Left cardiac atrium (tissue), 4 donors: ENCODE data around the gene ARHGAP12. TPM values are rescaled to one million over a fixed set of nuclear protein-coding genes. Genes with fewer than 3 reads are reported as not detected.

Experiments used
- ATAC-seq, 2 donors: fragments of 200-7000 bp; cut with Tn5 transposase; one replicate each; pipeline ENCODE4 v1.9.1; 2020; ENCODE audit warnings: mild to moderate bottlenecking in 2 of 2, moderate library complexity in 2 of 2
- DNase-seq: peaks from one replicate; pipeline ENCODE4 v3.0.0-alpha.2; 2020
- intact Hi-C, 2 donors: fragments of 100-400 bp; cut with DNase I; formaldehyde crosslinking; loops; one replicate each; pipeline versions ENCODE4 v1.14.1 to v1.15.1; 2022 to 2023
- total RNA-seq, 2 donors: library from RNA; stranded (reverse); fragmentation: NEBNext Ultra II Directional; extraction: Animal tissue kit (Norgen Biotek cat#: 25700); gene quantifications; one replicate each; pipeline ENCODE4 v1.2.1, GENCODE V29; 2021
- donor health status: DM: no; HTN: yes; CAD: no.
- donor health status: DM: no; HTN: yes; CAD: no; lungs with severe emphysema.
- donor health status: DM: yes; HTN: yes; CAD: no.
- donor health status: Dilated cardiomyopathy.

Gene ARHGAP12
- total RNA-seq, 2 donors from 2014 or later = 17.2 to 21.7 TPM

DNA sequence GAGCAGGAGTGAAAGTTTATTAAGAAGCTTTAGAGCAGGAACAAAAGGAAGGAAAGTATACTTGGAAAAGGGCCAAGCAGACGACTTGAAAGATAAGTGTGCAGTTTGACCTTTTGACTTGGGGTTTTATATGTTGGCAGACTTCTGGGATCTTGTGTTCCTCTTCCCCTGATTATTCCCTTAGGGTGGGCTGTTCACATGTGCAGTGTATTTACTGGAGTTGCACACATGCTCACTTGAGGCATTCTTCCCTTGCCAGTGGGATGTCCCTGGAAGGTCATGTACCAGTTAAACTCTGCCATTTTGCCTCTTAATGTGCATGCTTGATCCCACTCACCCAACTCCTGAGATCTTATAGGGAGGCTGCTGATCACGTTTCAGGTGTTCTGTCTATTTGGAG lies 23.4 kb upstream of the ARHGAP12 start:
- intact Hi-C loops = no loop called here
- DNase-seq = no peak
- ATAC-seq = no peak

DNA sequence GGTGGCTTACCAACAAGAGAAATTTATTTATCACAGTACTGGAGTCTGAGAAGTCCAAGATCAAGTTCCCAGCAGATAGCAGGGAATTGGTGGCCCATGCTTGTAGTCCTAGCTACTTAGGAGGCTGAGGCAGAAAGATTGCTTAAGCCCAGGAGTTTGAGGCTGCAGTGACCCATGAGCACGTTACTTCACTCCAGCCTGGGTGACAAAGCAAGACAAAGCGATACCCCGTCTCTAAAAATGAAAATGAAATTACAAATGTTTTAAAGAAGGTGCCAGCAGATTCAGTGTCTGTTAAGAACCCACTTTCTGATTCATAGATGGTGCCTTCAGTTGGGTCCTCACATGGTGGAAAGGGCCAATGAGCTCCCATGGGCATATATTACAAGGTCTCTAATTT lies 20.6 kb upstream of the ARHGAP12 start:
- ATAC-seq (no peak), DNase-seq (no peak)
- intact Hi-C loops = loop anchor here in 1 of 2 donors (10.0 kb wide), 1 partner anchor 84 kb away; no protein-coding TSS in a partner anchor

DNA sequence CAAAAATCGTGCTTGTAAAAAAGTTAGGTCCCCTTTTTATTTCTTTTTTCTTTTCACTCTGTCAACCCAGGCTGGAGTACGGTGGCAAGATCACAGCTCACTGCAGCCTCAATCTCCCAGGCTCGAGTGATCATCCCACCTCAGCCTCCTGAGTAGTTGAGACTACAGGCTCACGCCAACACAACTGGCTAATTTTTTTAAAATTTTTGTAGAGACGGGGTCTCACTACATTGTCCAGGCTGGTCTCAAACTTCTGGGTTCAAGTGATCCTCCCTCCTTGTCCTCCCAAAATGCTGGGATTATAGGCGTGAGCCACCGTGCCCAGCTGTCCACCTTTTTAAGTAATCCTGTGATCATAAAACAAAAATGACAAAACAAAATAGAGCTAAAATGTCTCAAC lies 19.4 kb upstream of the ARHGAP12 start:
- DNase-seq (no peak), ATAC-seq (no peak)
- intact Hi-C loops = loop anchor here in 1 of 2 donors (10.0 kb wide), 1 partner anchor 83 kb away; no protein-coding TSS in a partner anchor

DNA sequence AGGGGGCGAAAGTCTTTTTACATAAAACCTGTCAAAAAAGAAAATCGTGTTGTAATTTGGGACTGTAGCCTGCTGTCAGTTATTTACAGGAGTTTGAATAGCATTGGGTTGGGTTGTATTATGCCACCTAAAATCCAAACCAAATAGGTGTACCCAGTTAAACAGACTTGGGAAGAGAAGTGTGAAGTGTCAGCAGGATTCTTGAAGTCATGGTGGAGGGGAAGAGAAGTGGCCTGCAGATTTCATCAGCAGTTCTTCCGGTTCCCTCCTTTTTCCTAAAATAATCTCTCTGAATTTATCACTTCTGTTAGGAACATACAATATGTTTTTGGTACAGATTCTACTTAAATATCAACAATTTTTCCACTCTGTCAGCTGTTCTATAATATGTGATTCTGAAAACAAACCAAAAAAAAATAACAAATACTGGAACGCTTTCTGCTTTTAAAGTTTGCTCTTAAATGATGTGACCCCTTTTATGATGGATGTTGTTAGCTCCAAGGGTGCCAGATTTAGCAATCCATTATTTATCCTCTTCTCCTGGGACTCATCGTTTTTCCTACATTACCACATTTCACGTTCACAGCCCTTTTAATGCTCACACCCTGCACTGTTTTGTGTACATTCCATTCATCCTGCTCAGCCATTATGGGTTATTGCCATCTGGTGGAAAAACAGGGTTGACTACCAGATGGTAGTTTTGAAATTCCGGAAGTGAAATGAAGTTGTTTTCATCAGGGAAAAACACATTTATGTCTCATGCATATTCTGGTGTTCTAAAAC lies 18.7 kb upstream of the ARHGAP12 start:
- DNase-seq (no peak), ATAC-seq (peak; percentile 63 to 87)
- intact Hi-C loops = loop anchor here (1.0 to 10.0 kb wide), 2 partner anchors 83 to 85 kb away; no protein-coding TSS in a partner anchor

DNA sequence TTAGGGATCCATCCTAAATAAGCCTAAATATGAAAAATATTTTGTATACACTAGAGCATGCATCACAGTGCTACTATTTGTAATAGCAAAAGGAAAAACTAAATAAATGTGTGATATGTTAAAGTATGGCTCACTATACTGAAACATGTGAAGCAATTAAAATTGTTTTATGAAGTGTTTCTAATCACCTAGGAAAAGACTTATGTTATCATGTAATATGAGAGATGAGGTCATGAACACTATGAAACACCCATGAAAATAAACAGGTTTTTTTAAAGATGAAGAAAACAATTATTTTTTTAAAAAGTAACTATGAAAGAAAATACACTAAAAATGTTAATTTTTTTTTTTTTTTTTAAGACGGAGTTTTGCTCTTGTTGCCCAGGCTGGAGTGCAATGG lies 16.8 kb upstream of the ARHGAP12 start:
- DNase-seq (no peak), ATAC-seq (no peak)
- intact Hi-C loops = loop anchor here in 1 of 2 donors (10.0 kb wide), 1 partner anchor 81 kb away; no protein-coding TSS in a partner anchor

DNA sequence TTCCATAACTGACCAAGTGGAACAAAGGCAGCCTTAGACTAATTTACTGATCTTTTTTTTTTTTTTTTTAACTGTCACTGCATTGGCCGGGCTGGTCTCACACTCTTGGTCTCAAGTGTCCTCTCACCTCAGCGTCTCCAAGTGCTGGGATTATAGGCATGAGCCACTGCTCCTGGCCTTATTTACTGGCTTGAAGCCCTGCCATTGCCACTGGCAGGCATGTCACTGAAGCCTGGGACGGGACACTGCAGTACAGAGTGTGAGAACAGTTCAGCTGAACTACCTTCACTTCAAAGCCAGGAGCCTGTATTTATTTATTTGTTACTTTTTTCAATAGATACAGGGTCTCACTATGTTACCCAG lies 15.4 kb upstream of the ARHGAP12 start:
- intact Hi-C loops = loop anchor here in 1 of 2 donors (10.0 kb wide), 1 partner anchor 79 kb away; no protein-coding TSS in a partner anchor
- no peak for DNase-seq
- ATAC-seq = peak in 1 of 2 donors; percentile 56

DNA sequence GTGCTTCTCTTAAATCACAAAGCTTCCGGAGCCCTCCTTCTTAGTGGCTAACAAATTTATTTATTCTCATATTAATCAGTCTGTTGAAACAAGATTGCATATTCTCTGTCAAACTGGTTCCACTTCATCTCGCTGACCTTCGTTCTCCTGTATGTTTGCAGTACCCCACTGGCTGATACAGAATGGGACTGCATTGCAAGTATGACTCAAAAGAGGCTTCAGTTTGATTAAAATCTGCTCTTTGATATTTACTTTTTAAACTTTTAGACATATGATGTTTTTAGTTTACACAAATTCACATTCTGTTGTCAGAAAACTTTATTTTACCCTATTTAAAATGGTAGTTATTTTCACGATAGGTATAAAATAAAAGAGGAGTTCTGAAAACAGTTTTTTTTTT lies 14.3 kb upstream of the ARHGAP12 start:
- DNase-seq (no peak), ATAC-seq (no peak)
- intact Hi-C loops = loop anchor here in 1 of 2 donors (10.0 kb wide), 1 partner anchor 78 kb away; no protein-coding TSS in a partner anchor

DNA sequence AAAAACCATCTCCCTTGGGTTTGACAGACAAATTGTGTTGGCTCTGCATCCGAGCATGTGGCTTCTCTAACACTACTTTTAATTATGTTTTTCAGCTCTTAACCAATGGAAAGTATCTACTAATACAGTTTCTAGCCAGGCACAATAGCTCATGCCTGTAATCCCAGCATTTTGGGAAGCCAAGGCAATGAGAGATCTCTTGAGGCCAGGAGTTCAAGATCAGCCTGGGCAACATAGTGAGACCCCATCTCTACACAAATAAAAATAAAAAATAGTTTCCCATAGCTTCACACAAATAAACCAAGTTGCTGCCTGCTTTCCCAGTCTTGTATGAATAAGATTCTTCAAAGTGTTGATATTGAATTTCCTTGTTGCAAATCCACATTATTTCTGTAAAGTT lies 13.8 kb upstream of the ARHGAP12 start:
- no peak for DNase-seq
- no peak for ATAC-seq
- intact Hi-C loops = loop anchor here in 1 of 2 donors (10.0 kb wide), 1 partner anchor 78 kb away; no protein-coding TSS in a partner anchor

DNA sequence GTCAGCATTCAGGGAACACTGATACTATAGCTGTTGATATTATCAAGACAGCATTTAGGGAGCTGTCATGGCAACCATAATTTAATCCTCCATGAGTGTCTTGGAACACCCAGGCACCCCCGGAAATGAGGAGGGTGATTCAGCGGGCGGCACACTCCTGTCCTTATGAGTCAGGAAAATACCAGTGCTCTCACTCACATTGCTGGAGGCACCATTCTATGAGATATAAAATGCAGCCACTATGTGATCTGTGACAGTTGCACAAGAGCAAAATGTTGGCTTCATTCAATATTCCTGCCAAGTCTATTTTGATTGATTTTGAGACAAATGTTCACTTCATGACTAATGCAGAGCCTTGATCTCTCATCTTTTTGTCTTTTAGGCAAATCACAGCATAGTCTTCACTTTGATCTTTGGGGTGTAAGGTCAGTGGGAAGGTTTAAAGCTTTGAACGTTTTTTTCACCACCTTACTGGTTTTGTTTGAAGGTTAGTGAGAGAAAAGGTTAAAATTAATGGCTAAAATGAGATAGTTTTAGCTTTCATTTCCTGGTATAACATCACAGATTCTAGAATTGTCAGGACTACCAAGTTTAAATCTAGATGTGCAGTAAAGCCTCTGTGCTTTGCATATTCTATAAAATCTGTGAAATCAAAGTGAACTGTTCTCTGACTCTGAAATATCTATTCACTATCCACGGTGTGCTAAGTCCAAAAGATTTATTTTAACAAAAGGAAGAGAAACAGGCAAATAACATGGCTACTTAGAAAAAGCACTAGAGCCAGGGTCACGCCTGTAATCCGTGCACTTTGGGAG lies 12.4 kb upstream of the ARHGAP12 start:
- peak in 1 of 2 donors; percentile 94 for ATAC-seq
- intact Hi-C loops = loop anchor here in 1 of 2 donors (10.0 kb wide), 1 partner anchor 76 kb away; no protein-coding TSS in a partner anchor
- no peak for DNase-seq

DNA sequence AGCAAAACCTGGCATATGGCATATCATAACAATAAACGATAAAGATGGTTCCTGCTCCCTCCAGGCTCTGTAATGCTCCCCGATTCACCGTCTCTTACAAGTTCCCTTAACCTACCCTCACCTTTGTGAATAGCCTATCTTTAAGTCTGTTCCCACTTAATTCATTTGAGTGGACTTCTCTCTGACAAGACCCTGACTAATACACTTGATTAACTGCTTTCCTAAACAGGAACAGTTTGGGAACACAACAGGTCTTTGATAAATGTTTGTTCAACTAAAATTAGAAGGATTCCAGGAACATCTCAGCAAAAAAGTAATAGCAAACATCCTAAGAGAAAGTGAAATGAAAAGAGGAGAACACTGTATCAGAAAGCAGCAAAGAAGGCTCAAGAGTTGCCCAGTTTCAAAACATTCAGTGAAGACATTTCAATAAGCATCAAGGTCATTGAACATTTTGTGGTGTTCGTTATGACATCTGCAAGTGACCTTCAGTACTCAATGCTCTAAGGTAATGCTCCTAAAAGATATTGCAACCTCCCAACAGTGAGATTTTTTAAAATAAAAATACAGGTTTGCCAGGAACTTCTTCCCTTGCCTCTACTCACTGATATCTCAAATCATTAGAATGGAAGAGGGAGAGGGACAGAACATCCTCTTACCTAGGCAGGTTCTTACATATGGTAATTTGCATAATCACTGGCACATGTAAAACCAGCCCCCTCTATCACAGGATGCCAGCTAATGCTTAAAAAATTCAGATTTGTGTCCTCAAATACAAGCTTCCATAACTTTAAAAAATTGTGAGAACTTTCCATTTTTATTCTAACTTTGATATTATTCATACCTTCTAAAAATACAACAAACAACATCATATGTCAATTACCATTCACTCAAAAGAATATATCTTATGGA lies 11.4 kb upstream of the ARHGAP12 start:
- ATAC-seq (no peak), DNase-seq (no peak)
- intact Hi-C loops = loop anchor here in 1 of 2 donors (10.0 kb wide), 1 partner anchor 75 kb away; no protein-coding TSS in a partner anchor

DNA sequence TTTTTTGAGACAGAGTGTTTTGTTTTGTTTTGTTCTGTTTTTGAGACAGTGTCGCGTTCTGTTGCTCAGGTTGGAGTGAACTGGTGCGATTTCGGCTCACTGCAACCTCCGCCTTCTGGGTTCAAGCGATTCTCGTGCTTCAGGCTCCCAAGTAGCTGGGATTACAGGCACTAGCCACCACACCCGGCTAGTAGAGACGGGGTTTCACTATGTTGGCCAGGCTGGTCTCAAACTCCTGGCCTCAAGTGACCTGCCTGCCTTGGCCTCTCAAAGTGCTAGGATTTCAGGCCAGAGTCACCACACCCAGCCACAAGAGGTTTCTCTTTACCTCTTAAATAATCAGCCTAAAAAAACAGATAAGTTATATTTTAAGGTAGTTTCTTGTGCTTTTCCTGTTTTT lies 8.7 kb upstream of the ARHGAP12 start:
- intact Hi-C loops = no loop called here
- ATAC-seq (peak in 1 of 2 donors; percentile 43), DNase-seq (peak; percentile 45)

DNA sequence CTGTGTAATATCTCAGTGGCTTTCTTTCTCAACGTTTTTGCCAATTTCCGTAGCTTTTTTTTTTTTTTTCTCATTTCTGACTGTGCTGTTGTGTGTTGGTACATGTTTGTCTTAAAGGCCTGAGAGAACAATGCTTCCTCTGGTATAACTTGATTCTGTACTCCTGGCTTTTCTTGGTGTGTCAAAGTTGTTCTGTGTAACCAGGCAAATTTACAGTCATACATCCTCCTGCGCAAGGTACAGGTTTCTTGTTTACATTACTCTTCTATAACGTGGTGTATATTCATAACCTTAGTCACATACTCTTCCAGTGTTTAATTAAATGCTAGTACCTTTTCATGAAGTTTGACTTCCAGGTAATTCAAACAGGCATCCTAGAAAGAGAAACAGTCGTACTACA lies 8.3 kb upstream of the ARHGAP12 start:
- no peak for ATAC-seq
- no peak for DNase-seq
- intact Hi-C loops = no loop called here

DNA sequence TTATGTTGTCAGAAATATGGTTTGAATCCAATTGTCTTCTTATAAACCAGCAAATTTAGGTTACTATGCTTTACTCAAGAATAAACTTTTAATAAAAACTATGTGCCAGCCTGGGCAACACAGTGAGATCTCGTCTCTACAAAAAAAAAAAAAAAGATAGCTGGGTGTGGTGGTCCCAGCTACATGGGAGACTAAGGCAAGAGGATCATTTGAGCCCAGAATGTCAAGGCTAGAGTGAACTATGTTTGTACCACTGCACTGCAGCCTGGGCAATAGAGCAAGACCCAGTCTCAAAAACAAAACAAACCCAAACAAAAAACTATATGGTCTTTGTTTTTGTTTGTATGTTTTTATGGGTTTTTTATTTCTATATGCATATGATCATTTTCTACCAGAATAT lies 7.5 kb upstream of the ARHGAP12 start:
- no peak for DNase-seq
- no peak for ATAC-seq
- intact Hi-C loops = no loop called here

DNA sequence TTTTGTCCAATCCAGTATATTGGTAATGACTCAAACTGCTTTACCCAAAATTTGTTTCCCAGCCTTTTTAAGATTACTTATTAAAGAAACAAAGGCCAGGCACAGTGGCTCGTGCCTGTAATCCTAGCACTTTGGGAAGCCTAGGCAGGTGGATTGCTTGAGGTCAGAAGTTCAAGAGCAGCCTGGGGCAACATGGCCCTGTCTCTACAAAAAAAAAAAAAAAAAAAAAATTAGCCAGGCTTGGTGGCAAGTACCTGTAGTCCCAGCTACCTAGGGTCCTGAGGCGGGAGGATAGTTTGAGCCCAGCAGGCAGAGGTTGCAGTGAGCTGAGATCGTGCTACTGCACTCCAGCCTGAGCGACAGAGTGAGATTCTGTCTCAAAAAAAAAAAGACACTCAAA lies 7.0 kb upstream of the ARHGAP12 start:
- DNase-seq (no peak), ATAC-seq (no peak)
- intact Hi-C loops = no loop called here

DNA sequence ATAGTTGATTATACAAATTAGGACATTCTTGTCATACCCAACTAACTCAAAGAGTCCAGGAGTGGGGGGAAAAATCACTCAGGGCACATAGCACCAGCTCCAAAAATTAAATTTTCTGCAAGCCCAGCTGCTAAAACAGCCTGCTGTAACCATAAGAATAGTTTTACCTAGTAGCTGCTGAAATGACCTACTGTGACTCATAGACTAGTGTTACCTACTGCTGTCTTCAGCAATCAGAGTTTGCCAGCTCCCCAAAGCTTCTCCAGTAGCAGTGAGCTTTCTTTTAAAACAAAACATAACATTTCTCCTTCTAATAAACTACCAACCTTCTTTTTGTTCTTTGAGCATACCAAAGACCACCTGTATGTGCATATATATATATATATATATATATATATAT lies 4.2 kb upstream of the ARHGAP12 start:
- no peak for ATAC-seq
- intact Hi-C loops = no loop called here
- DNase-seq = no peak

DNA sequence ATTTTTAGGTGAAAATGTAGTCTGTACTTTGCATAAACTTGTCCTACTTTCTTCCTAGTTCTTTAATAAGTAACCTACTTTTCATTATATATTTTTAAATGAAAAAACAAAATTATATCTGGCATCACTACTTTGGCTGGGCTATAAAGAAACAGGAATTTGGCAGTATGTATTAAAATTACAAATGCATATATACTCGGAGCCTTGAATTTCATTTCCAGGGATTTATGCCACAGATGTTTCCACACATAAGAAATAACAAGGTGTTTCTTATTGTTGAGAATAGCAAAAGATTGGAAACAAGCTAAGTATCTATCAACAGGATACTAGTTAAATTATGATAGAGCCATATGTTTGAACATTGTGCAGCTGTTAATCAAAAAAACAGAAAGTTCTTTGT lies 2.2 kb upstream of the ARHGAP12 start:
- no peak for ATAC-seq
- DNase-seq = no peak
- intact Hi-C loops = no loop called here

DNA sequence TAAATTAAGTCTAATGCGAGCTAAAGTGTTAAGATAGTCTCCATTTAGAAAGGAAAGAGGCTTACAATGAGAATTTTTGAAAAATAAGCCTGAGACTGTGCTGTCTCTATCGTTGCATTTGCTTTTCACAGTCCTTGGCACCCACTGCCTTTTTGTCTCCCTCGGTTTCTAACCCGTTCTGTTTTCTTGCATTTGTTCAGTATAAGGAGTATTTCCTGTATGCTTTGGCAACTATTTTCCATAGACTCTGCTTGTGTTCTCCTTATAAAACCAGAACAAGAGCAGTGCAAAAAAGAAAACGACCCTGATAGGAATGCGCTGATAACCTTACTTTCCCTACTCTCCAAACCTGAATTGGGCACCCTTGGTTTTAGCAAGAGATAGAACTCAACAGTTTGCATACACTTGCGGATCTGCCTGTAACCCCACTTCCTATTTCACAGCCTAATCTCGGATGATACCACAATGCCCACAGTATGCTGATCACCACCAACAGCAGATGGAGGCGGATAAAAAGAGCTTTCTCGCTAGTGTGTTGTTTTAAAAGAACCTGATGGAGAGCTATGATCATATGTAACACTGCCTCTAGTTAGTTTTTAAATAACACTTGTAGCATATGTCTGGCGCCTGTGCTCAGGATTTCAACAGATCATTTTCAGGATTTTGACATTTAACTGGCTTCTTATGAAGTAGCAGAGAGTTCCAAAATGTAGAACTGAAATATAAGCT lies 1.6 kb upstream of the ARHGAP12 start:
- no peak for ATAC-seq
- DNase-seq = no peak
- intact Hi-C loops = no loop called here
